Heart left ventricle (tissue), 13 donors: ENCODE data around the gene NIFK.
"Not testable (repeated sequence)": the region's sequence is repeated elsewhere in the genome, so short reads cannot be mapped to it uniquely, and the experiment has no call there.

Experiments
- CTCF ChIP-seq, 12 donors: fragments of 200-600 bp; sonication (generic) in 4 of 12; IDR thresholded peaks; one replicate each; pipeline versions ENCODE4 v1.5.0 to v1.8.0; 2018 to 2022; ENCODE audit warnings: antibody characterized with exemption in 12 of 12, mild to moderate bottlenecking in 5 of 12
- POLR2A ChIP-seq, 2 donors: fragments of 450-650 bp; IDR thresholded peaks; one replicate each; pipeline ENCODE4 v1.6.1; 2017; ENCODE audit warnings: antibody characterized with exemption in 2 of 2, mild to moderate bottlenecking in 2 of 2, moderate library complexity in 2 of 2
- donor health status: ischemic (EF 13 %, LVEDD 7.1; RV severe dilation, severe dysfunction).
- donor health status: DM: no; HTN: yes; CAD: no.
- donor health status: DM: no; HTN: no; CAD: no.
- donor health status: ischemic (EF 25% LVEDD 6.9; RV normal size, moderate dysfunction).
- donor health status: ischemic (EF 25% LVEDD 5.7; RV mildly dilated, moderate dysfunction).
- donor health status: ischemic (EF 35%, LVEDD 5.7; RV mildly dilated, moderate dysfunction).
- donor health status: nonischemic (EF 11% LVEDD 7.7; RV severe dilation, severe dysfunction).
- donor health status: DM: yes; HTN: yes; CAD: no.
- donor health status: PGD.
- donor health status: ischemic (EF 29% LVEDD 5.4; RV normal size, mild dysfunction).
- donor health status: nonischemic (EF 23%, LVEDD 6.1; RV moderate dilation, normal function).

GRCh38 chr2:121711481-121711880, 25.2 kb downstream of the NIFK start:
- TF ChIP-seq CTCF, POLR2A (IDR thresholded peaks at IDR 0.05): not testable (repeated sequence)
